Glutamatergic neuron (in vitro differentiated cells): ENCODE measurements around the gene CYLD. TPM values are rescaled to one million over a fixed set of nuclear protein-coding genes. Genes with fewer than 3 reads are reported as not detected.
A peak's percentile ranks its signal among the peaks of the same experiment; 100 is the strongest.

Source experiments
- DNase-seq: peaks from one replicate; pipeline ENCODE4 v3.0.0; 2022
- H3K27ac Mint-ChIP-seq: one replicate; pipeline ENCODE4 v1.8.0; 2020; ENCODE audit warnings: mild to moderate bottlenecking, mixed read lengths, inconsistent platforms; ENCODE audit not compliant: unreplicated experiment
- H3K27me3 Mint-ChIP-seq: one replicate; pipeline ENCODE4 v1.8.0; 2020; ENCODE audit warnings: mild to moderate bottlenecking, moderate library complexity, mixed read lengths, inconsistent platforms; ENCODE audit not compliant: unreplicated experiment
- H3K36me3 Mint-ChIP-seq: one replicate; pipeline ENCODE4 v1.8.0; 2020; ENCODE audit warnings: mild to moderate bottlenecking, mixed read lengths, inconsistent platforms; ENCODE audit not compliant: unreplicated experiment
- H3K4me1 Mint-ChIP-seq: one replicate; pipeline ENCODE4 v1.8.0; 2020; ENCODE audit warnings: mild to moderate bottlenecking, low read depth, mixed read lengths, inconsistent platforms; ENCODE audit not compliant: unreplicated experiment
- H3K4me3 Mint-ChIP-seq: one replicate; pipeline ENCODE4 v1.8.0; 2020; ENCODE audit warnings: mild to moderate bottlenecking, mixed read lengths, inconsistent platforms; ENCODE audit not compliant: unreplicated experiment
- H3K9me3 Mint-ChIP-seq: one replicate; pipeline ENCODE4 v1.8.0; 2020; ENCODE audit warnings: mild to moderate bottlenecking, moderate library complexity, mixed read lengths, inconsistent platforms; ENCODE audit not compliant: unreplicated experiment
- total RNA-seq: library from RNA; stranded (reverse); fragmentation: NEBNext Ultra II Directional; extraction: Animal tissue kit (Norgen Biotek cat#: 25700); gene quantifications from one replicate; pipeline ENCODE4 v1.2.1, GENCODE V29; 2021; ENCODE audit not compliant: unreplicated experiment
- TF ChIP-seq, protein P1 (sequence below): fragments of 200-600 bp; sonication (generic); IDR thresholded peaks from one replicate; pipeline ENCODE4 v1.5.0; 2021; ENCODE audit not compliant: partially characterized antibody, unreplicated experiment

The CYLD gene
- total RNA-seq, 1 donor from 2014 or later: 39.5 TPM

DNA sequence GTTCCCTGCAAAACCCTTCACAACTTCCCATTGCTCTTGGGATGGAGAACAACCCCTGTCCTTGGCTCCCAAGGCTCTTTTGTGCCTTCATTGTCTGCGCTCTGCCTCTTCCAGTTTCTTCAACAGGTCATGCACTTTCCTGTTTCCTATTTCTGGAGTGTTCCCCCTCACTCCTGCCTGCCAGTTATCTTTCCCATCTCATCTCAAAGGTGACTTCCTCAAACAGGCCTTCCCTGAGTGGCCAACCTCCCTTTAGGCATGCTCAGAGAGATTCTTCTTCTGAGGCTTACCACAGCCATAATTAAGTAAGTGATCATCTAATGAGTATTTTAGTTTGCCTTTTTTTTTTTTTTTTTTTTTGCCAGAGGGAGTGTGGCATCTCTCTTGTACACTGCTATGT, 2.9 kb upstream of the CYLD start:
- Mint-ChIP-seq H3K36me3 (no peaks in the 10 kb centered on the region), H3K9me3 (peaks cover 9% of the 10 kb centered on the region), H3K27ac (no peak overlapping the region), H3K4me1 (peaks cover 2% of the 10 kb centered on the region), H3K27me3 (peaks cover 3% of the 10 kb centered on the region), H3K4me3 (no peak overlapping the region)
- DNase-seq: no peak
- TF ChIP-seq, protein P1, sequence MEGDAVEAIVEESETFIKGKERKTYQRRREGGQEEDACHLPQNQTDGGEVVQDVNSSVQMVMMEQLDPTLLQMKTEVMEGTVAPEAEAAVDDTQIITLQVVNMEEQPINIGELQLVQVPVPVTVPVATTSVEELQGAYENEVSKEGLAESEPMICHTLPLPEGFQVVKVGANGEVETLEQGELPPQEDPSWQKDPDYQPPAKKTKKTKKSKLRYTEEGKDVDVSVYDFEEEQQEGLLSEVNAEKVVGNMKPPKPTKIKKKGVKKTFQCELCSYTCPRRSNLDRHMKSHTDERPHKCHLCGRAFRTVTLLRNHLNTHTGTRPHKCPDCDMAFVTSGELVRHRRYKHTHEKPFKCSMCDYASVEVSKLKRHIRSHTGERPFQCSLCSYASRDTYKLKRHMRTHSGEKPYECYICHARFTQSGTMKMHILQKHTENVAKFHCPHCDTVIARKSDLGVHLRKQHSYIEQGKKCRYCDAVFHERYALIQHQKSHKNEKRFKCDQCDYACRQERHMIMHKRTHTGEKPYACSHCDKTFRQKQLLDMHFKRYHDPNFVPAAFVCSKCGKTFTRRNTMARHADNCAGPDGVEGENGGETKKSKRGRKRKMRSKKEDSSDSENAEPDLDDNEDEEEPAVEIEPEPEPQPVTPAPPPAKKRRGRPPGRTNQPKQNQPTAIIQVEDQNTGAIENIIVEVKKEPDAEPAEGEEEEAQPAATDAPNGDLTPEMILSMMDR: no peak

- H3K4me3 Mint-ChIP-seq: no peak overlapping the region
- no peak for DNase-seq
- H3K4me1 Mint-ChIP-seq: peaks cover 2% of the 10 kb centered on the region
- no peak overlapping the region for H3K27ac Mint-ChIP-seq
- TF ChIP-seq, protein P1: no peak
- peaks cover 3% of the 10 kb centered on the region for H3K27me3 Mint-ChIP-seq
- H3K36me3 Mint-ChIP-seq: no peaks in the 10 kb centered on the region
- peaks cover 7% of the 10 kb centered on the region for H3K9me3 Mint-ChIP-seq
Observed at GRCh38 chr16:50740736-50741135, 1.1 kb upstream of the CYLD start.

GRCh38 chr16:50741225-50741780, 583 bp upstream of the CYLD start:
- no peak for DNase-seq
- Mint-ChIP-seq H3K36me3 (no peaks in the 10 kb centered on the region), H3K4me1 (peaks cover 2% of the 10 kb centered on the region), H3K9me3 (peaks cover 7% of the 10 kb centered on the region), H3K27ac (no peak overlapping the region), H3K27me3 (peaks cover 3% of the 10 kb centered on the region), H3K4me3 (peak overlapping the region; percentile 83)
- TF ChIP-seq, protein P1: no peak

DNA sequence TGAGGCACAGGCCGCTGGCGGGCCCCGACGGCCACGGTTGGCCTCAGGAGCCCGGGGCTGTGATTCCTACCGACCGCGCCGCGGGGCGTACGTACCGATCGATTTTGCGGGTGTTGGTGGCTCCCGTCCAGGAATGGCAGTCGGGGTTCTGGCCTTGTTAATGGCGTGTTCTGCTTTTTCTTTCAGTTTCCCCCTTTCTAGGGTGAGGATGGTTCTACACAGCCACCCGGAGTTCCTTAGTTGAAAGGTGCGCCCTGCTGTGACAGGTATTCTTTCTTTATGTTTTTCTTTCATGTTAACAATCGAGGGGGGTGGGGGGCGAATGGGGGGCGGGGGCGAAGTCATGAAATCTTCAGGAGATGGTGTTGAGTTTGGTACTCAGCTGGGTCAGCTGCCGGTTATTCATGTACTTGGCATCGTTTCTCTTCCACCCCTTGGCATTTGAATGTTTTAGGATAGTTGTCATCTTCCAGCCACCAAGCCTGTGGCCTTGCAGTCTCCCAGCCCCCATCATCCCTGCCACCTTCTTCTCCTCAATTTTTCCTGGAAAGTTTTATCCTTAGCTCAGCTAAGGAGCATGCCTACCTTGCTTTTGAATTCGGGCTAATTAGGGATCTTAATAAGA, 802 bp downstream of the CYLD start:
- H3K4me1 Mint-ChIP-seq: peaks cover 2% of the 10 kb centered on the region
- peak; percentile 48 for DNase-seq
- H3K9me3 Mint-ChIP-seq: peaks cover 7% of the 10 kb centered on the region
- H3K27me3 Mint-ChIP-seq: peaks cover 3% of the 10 kb centered on the region
- TF ChIP-seq, protein P1: no peak
- H3K36me3 Mint-ChIP-seq: no peaks in the 10 kb centered on the region
- H3K27ac Mint-ChIP-seq: no peak overlapping the region
- H3K4me3 Mint-ChIP-seq: peak overlapping the region; percentile 83

DNA sequence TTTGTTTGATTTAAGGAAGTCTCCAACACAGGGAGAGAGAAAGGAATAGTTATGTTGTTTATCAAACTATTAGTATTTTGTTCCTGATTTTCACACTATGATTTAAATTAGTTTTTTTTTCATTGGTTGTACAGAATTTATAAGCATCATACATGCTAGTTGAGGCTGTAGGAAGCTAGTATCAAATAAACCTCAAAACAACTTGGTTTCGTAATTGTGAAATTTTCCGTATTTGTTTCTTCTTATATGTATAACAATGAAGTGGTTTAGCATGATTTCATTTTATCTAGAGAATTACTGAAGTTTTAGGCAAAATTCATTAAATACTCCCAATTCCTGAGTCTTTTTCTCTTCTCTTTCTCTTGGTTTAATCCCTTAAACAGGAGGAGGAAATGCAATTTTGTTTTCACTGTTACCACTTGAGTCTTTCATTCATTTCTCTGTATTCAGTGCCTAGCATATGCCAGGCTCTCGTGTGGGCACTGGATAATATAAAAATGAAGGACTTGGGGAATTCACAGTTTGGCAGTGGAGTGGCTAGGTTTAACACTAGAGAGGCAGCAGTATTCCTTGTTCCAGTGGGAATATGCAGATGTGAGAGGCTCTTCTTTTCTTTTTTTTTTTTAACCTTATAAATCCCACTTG, 1.8 kb downstream of the CYLD start:
- Mint-ChIP-seq H3K27me3 (peaks cover 1% of the 10 kb centered on the region), H3K4me3 (peak overlapping the region; percentile 83), H3K9me3 (peaks cover 7% of the 10 kb centered on the region), H3K27ac (no peak overlapping the region), H3K36me3 (no peaks in the 10 kb centered on the region), H3K4me1 (peaks cover 2% of the 10 kb centered on the region)
- no peak for DNase-seq
- TF ChIP-seq, protein P1: no peak
